ENCODE data around the gene IQCH.

The IQCH gene

DNA sequence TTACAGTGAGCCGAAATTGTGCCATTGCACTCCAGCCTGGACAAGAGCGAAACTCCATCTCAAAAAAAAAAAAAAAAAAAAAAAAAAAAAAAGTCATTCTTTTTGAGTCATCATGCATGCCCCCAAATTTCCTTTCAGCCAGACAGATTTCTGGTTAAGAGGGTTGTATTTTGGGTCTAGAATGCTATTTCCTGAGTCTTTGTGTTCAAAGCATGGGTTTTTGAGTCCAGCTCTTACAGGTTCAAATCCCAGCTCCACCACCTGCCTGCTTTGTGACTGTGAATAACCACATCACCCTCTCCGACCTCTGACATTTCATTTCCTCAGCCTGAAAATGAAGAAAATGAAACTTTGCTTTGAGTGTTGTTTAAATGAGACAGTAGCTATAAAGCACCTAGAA lies 257.0 kb downstream of the IQCH start:
- no peak for DNase-seq (ENCODE audit: low read depth, low spot score)
- Histone ChIP-seq H3K27ac (ENCODE audit: low read length) (no peak overlapping the region), H3K36me3 (ENCODE audit: control insufficient read depth, insufficient read depth, low read length) (no peaks in the 10 kb centered on the region), H3K4me3 (ENCODE audit: low read length) (no peak overlapping the region), H3K4me1 (ENCODE audit: control insufficient read depth, insufficient read depth, low read length) (no peaks in the 10 kb centered on the region), H3K27me3 (ENCODE audit: control insufficient read depth, insufficient read depth, low read length) (no peaks in the 10 kb centered on the region), H3K9me3 (ENCODE audit: control insufficient read depth, insufficient read depth, low read length) (no peaks in the 10 kb centered on the region)
- no CpG with 5 or more reads among the region's 3 CpGs for WGBS (ENCODE audit: insufficient coverage, insufficient read length)

DNA sequence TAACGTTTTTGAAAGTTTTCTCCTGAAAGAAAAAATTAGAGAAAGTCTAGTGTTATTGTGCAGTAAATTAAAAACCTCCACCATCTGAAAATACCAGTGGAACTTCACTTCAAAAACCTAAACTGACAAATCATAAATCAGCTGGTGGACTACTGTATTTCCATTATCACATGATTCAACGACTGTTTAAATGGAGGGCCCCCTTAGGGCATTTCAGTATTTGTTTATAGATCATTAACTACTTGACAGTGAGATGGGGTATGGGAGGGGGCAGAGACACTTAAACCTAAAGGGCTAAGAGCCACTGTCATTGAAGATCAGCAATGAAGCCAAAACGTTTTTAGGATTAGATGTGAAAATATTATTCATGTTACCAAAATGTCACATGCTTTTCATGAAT lies 257.6 kb downstream of the IQCH start:
- H3K27ac ChIP-seq (ENCODE audit: low read length), result no peak overlapping the region
- H3K9me3 ChIP-seq (ENCODE audit: control insufficient read depth, insufficient read depth, low read length), result no peaks in the 10 kb centered on the region
- no peak for DNase-seq (ENCODE audit: low read depth, low spot score)
- no peaks in the 10 kb centered on the region for H3K36me3 ChIP-seq (ENCODE audit: control insufficient read depth, insufficient read depth, low read length)
- H3K27me3 ChIP-seq (ENCODE audit: control insufficient read depth, insufficient read depth, low read length), result no peaks in the 10 kb centered on the region
- H3K4me1 ChIP-seq (ENCODE audit: control insufficient read depth, insufficient read depth, low read length), result no peaks in the 10 kb centered on the region
- WGBS (ENCODE audit: insufficient coverage, insufficient read length), result no CpG with 5 or more reads among the region's 3 CpGs
- H3K4me3 ChIP-seq (ENCODE audit: low read length), result no peak overlapping the region

DNA sequence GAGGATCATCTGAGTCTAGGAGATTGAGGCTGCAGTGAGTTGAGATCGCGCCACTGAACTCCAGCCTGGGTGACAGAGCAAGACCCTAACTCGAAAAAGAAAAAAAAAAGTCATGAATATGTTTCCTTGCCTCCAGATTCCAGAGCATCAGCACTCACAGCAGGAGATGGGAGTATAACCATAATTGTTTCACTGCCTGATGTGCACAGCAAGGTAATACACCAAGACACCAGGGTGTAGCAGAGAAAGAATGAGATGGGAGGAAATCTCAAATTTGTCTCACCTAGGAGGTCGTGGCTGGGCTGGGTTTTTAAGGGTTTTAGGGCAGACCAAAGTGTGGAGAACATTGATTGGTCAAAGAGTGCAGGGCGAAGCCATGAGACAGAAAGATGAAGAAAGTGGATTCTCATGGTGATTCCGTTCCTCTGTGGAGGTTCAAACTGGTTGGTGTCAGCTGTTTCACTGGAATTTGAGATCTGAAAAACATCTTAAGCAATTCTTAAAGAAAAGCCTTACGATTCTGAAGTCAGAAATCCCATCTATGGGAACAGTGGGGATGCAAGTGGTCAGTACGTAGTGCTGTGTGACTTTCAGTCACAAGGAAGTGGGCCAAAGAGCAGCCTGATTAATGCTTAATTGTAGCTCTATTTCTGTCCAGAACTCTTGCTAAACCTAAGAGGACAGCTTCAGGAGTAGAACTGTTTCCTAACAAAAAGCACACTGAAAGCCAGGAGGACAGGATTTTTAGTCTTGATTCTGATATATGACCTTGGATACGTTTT lies 258.5 kb downstream of the IQCH start:
- H3K36me3 ChIP-seq (ENCODE audit: control insufficient read depth, insufficient read depth, low read length), result no peaks in the 10 kb centered on the region
- no peaks in the 10 kb centered on the region for H3K27me3 ChIP-seq (ENCODE audit: control insufficient read depth, insufficient read depth, low read length)
- H3K4me3 ChIP-seq (ENCODE audit: low read length), result no peak overlapping the region
- H3K9me3 ChIP-seq (ENCODE audit: control insufficient read depth, insufficient read depth, low read length), result no peaks in the 10 kb centered on the region
- DNase-seq (ENCODE audit: low read depth, low spot score), result no peak
- no peak overlapping the region for H3K27ac ChIP-seq (ENCODE audit: low read length)
- WGBS (ENCODE audit: insufficient coverage, insufficient read length), result no CpG with 5 or more reads among the region's 9 CpGs
- no peaks in the 10 kb centered on the region for H3K4me1 ChIP-seq (ENCODE audit: control insufficient read depth, insufficient read depth, low read length)

DNA sequence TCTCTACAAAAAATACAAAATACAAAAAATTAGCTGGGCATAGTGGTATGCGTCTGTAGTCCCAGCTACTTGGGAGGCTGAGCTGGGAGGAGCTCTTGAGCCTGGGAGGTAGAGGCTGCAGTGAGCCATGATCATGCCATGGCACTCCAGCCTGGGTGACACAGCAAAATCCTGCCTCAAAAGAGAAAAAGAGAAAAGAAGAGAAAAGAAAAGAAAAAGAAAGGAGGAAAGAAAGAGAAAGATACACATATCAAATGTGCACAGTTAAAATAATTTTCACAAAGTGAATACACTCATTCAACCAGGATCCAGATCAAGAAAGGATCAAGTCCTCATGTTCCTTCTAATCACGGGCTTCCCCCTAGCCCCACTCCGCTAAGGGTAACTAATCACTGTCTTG lies 260.5 kb downstream of the IQCH start:
- no CpG with 5 or more reads among the region's 3 CpGs for WGBS (ENCODE audit: insufficient coverage, insufficient read length)
- Histone ChIP-seq H3K4me1 (ENCODE audit: control insufficient read depth, insufficient read depth, low read length) (no peaks in the 10 kb centered on the region), H3K27me3 (ENCODE audit: control insufficient read depth, insufficient read depth, low read length) (no peaks in the 10 kb centered on the region)

DNA sequence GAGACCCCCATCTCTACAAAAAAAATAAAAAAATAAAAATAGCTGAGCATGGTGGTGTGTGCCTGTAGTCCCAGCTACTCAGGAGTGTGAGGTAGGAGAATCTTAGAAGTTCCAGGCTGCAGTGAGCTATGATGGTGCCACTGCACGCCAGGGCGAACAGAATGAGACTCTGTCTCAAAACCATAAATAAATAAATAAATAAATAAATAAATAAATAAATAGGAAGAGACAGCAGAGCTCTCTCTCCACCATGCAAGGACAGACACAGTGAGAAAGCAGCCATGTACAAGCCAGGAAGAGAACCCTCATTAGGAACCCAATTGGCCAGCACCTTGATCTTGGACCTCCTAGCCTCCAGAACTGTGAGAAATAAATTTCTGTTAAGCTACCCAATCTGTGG lies 261.0 kb downstream of the IQCH start:
- Histone ChIP-seq H3K9me3 (ENCODE audit: control insufficient read depth, insufficient read depth, low read length) (no peaks in the 10 kb centered on the region), H3K4me3 (ENCODE audit: low read length) (no peak overlapping the region), H3K4me1 (ENCODE audit: control insufficient read depth, insufficient read depth, low read length) (no peaks in the 10 kb centered on the region), H3K36me3 (ENCODE audit: control insufficient read depth, insufficient read depth, low read length) (no peaks in the 10 kb centered on the region), H3K27ac (ENCODE audit: low read length) (no peak overlapping the region), H3K27me3 (ENCODE audit: control insufficient read depth, insufficient read depth, low read length) (no peaks in the 10 kb centered on the region; the same call in 1 of the 2 replicates)
- no CpG with 5 or more reads among the region's 2 CpGs for WGBS (ENCODE audit: insufficient coverage, insufficient read length)
- no peak for DNase-seq (ENCODE audit: low read depth, low spot score)

More for the DNA sequence above, 260.5 kb downstream of the IQCH start:
- DNase-seq (ENCODE audit: low read depth, low spot score), result no peak
- H3K4me3 ChIP-seq (ENCODE audit: low read length), result no peak overlapping the region
- H3K36me3 ChIP-seq (ENCODE audit: control insufficient read depth, insufficient read depth, low read length), result no peaks in the 10 kb centered on the region
- H3K27ac ChIP-seq (ENCODE audit: low read length), result no peak overlapping the region
- H3K9me3 ChIP-seq (ENCODE audit: control insufficient read depth, insufficient read depth, low read length), result no peaks in the 10 kb centered on the region

DNA sequence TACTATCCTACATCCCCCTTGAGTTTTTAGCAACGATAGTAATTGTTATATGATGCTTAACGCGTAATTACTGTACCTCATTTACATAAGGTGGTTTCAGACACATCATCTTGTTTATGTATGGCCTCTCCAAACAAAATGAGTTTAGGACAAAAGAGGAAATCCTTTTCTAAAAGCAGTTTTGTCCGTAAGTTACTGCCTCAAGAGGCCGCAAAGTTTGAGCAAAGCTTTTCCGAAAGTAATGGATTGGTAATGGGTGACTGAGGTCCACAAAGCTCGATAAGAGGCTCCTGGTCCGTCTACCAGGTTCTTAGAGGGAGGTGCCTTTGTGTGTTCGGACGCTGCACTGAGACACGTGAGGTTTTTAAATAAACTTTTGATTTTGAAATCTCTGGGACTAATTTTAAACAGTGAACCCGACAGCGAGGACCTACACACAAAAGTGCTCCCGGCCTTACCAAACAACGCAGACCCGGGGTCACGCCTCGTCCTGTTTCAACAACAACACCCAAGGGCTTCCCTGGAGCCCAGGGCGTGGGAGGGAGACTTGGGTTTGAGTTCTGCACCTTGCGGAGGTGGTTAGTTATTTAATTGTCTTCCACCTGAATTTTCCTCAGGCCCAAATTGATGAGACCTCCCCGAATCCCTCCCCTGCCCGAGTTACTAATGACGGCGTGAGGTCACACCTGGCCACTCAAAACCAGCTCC lies 265.9 kb downstream of the IQCH start:
- Histone ChIP-seq H3K27ac (ENCODE audit: low read length) (no peak overlapping the region), H3K4me1 (ENCODE audit: control insufficient read depth, insufficient read depth, low read length) (no peaks in the 10 kb centered on the region; the same call in 1 of the 2 replicates), H3K27me3 (ENCODE audit: control insufficient read depth, insufficient read depth, low read length) (no peaks in the 10 kb centered on the region; the same call in 1 of the 2 replicates), H3K36me3 (ENCODE audit: control insufficient read depth, insufficient read depth, low read length) (no peaks in the 10 kb centered on the region), H3K4me3 (ENCODE audit: low read length) (peak overlapping the region; percentile 69; the same call in 1 of the 2 replicates), H3K9me3 (ENCODE audit: control insufficient read depth, insufficient read depth, low read length) (no peaks in the 10 kb centered on the region)
- no CpG with 5 or more reads among the region's 24 CpGs for WGBS (ENCODE audit: insufficient coverage, insufficient read length)
- DNase-seq (ENCODE audit: low read depth, low spot score), result no peak

DNA sequence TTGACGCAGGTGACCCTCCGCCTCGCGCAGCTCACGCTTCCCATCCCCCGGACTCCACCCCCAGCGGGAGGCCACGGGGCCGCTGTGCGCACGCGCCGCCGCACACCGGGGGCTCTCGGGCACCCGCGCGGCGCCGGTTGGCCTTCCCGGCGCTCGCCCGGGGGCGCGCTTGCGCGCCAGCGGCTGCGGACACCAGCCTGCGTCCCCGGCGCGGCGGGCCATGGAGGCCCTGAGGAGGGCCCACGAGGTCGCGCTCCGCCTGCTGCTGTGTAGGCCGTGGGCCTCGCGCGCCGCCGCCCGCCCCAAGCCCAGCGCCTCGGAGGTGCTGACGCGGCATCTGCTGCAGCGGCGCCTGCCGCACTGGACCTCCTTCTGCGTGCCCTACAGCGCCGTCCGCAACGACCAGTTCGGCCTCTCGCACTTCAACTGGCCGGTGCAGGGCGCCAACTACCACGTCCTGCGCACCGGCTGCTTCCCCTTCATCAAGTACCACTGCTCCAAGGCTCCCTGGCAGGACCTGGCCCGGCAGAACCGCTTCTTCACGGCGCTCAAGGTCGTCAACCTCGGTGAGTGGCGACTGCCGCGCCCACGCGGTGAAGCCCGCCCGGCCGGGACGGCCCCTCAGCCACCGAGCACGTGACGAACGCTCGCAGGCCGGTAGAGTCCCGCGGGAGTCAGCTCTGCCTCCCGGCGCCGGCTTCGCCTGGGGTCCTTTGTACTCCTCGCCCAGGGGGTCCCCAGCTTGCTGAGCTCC lies 266.6 kb downstream of the IQCH start, which contains the start of gene C15orf61:
C15orf61 (plus strand) TSS at position 103 of the 754 bp plus-strand sequence; CDS start at position 221, 118 bp downstream.
- Histone ChIP-seq H3K27ac (ENCODE audit: low read length) (no peak within 1 kb of the TSS), H3K27me3 (ENCODE audit: control insufficient read depth, insufficient read depth, low read length) (no peaks in the 10 kb centered on the region; the same call in 1 of the 2 replicates), H3K9me3 (ENCODE audit: control insufficient read depth, insufficient read depth, low read length) (no peaks in the 10 kb centered on the region), H3K4me1 (ENCODE audit: control insufficient read depth, insufficient read depth, low read length) (no peaks in the 10 kb centered on the region; the same call in 1 of the 2 replicates), H3K4me3 (ENCODE audit: low read length) (peak within 1 kb of the TSS; percentile 69), H3K36me3 (ENCODE audit: control insufficient read depth, insufficient read depth, low read length) (no peaks in the 10 kb centered on the region)
- no peak for DNase-seq (ENCODE audit: low read depth, low spot score)
- no CpG with 5 or more reads among the region's 94 CpGs for WGBS (ENCODE audit: insufficient coverage, insufficient read length)

DNA sequence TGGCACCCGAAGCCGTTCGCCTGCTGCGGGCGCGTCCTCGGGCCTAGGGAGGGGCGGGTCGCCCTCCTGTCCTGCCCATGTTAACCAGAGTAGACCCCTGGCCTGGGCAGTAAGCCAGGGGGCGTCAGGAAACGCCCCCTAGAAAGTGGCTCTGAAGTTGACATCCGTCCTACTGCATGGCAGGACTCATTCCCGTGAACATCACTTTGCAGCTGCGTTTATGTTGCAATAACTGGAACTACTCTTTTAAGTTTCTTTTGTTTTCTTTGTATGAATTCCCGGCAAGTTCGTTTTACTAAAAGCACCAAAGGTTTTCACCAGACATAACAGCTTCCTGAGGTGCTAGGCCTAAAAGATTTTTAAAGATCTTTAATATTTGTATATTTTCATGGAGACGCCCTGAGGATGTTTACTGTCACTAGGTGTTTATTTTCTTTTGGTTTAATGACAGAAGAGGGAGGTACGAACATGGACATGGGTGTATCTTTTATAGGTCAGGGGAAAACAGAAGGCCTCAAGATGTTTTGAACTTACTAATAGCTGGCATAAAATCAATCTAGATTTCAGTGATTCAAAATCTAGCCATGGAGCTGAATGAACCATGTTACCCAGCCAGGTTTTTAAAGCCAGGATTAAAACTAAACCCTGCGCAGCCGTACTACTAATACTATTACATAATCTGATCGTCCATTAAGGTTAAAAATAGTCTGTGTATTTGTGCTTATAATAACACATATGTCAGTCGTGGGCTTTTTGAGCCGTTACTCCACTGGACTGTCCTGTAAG lies 267.4 kb downstream of the IQCH start:
- no peaks in the 10 kb centered on the region for H3K36me3 ChIP-seq (ENCODE audit: control insufficient read depth, insufficient read depth, low read length)
- H3K27ac ChIP-seq (ENCODE audit: low read length), result no peak overlapping the region
- peak overlapping the region; percentile 69 for H3K4me3 ChIP-seq (ENCODE audit: low read length)
- H3K27me3 ChIP-seq (ENCODE audit: control insufficient read depth, insufficient read depth, low read length), result no peaks in the 10 kb centered on the region; the same call in 1 of the 2 replicates
- H3K9me3 ChIP-seq (ENCODE audit: control insufficient read depth, insufficient read depth, low read length), result no peaks in the 10 kb centered on the region
- H3K4me1 ChIP-seq (ENCODE audit: control insufficient read depth, insufficient read depth, low read length), result no peaks in the 10 kb centered on the region; the same call in 1 of the 2 replicates
- WGBS (ENCODE audit: insufficient coverage, insufficient read length), result no CpG with 5 or more reads among the region's 23 CpGs
- DNase-seq (ENCODE audit: low read depth, low spot score), result no peak

DNA sequence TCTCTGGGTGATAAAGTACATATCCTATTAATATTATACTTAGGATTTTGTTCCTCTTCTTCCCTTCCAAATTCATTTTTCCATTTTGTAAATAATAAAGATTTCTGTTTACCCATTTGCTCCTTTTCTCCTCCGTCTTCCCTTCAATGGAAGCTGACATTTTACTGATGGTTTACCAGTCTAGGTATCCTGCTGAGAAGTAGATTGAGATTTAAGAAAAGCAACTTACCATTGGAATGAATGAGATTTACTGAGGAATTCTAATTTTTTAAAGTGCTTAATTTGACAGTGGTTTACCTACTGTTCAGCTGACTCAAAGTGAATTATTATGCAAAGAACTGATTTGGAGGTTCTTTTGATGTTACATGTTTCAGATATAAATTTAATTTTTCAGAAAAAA lies 268.7 kb downstream of the IQCH start:
- H3K4me1 ChIP-seq (ENCODE audit: control insufficient read depth, insufficient read depth, low read length), result no peaks in the 10 kb centered on the region; the same call in 1 of the 2 replicates
- no peaks in the 10 kb centered on the region; the same call in 1 of the 2 replicates for H3K27me3 ChIP-seq (ENCODE audit: control insufficient read depth, insufficient read depth, low read length)
- H3K9me3 ChIP-seq (ENCODE audit: control insufficient read depth, insufficient read depth, low read length), result no peaks in the 10 kb centered on the region
- no peaks in the 10 kb centered on the region for H3K36me3 ChIP-seq (ENCODE audit: control insufficient read depth, insufficient read depth, low read length)
- H3K4me3 ChIP-seq (ENCODE audit: low read length), result no peak overlapping the region
- WGBS (ENCODE audit: insufficient coverage, insufficient read length), result no CpG with 5 or more reads among the region's 1 CpG
- DNase-seq (ENCODE audit: low read depth, low spot score), result no peak
- no peak overlapping the region for H3K27ac ChIP-seq (ENCODE audit: low read length)

Data from iPS DF 6.9 (cell line).